LoVo (cell line): ENCODE results near the gene CCN5.
"Not testable (repeated sequence)": the region's sequence is repeated elsewhere in the genome, so short reads cannot be mapped to it uniquely, and the experiment has no call there.

Experiments used
- DNase-seq: peaks from one replicate; pipeline ENCODE4 v3.0.0-alpha.2; 2016; ENCODE audit warnings: low spot score

CCN5 gene

DNA sequence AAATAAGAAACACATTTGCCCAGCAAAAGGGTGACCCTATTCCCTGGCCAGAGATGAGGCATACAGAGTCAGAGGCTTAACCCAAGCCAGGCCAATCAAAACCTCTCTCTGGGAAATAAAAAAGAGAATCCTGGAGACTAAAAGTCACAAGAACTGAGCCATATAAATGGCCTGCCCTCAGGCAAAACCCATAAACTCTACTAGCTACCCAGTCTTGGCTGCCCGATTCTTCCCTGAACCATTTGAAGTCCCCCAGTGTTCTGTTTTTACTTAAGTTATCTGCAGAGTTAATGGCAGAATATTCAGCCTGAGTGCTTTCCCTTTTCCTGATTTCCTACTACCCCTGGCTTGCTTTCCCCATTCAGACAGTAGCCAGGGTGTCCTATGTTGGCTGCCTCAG, 44.4 kb downstream of the CCN5 start:
- no peak for DNase-seq

DNA sequence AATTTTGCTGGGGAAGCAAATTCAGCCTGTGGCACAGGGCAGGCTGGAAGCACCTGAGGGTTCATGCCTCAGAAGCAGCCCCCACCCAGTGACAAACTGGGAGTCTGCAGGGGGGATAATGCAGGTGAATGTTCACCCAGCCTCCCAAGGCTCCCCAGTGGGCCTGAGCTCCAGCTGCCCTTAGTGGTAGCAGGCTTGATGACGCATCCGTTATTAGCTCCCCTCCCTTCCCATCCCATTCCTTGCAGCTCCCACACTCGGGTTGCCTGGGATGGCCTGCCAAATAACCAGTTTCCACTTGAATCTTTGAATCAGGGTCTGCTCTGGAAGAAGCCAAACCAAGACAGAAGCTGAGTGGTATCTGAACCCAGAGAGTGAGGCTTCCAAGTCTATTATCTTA, 46.3 kb downstream of the CCN5 start:
- DNase-seq, result no peak

DNA sequence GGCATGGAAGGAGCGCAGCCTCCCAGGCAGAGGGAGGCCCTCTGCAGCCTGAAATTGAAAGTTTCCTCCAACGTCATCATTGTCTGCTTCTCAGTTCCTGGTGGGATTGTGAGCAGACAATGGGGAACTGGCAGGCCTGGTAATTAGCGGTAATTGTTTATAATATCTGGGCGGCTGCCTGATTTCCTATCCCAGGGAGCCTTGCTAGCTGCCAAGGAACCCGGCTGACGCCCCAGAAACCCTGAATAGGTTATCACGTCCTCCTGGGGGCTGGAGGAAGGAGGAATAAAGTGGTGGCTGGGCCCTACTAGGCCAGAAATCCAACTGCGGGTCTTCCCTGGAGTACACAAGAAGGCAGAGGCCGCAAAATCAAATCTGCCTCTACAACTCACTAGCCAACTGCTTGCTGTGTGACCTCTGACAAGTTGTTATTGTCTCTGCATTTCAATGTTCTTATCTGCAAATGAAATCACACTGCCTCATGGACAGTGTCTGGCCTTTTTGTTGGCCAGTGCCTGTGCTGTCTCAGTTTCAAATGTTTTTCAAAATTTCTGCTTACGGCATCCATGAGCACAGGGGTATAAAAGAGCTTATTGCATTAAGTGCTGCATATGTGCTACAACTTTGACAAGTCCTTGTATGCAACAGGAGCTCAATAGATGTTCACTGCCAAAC, 47.4 kb downstream of the CCN5 start:
- DNase-seq, result no peak

DNA sequence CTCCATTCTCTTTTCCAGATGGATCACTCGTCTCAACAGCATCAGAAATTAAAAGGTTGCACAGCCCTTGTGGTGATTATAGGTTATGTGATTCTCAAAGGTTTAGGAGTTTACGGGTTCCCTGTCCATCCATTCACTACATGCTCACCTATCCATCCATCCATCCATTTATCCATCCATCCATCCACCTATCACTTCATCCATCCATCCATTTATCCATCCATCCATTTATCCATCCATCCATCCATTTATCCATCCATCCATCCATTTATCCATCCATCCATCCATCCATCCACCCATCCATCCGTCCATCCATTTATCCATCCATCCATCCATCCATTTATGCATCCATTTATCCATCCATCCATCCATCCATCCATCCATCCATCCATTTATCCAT, 48.6 kb downstream of the CCN5 start:
- DNase-seq, result not testable (repeated sequence)

DNA sequence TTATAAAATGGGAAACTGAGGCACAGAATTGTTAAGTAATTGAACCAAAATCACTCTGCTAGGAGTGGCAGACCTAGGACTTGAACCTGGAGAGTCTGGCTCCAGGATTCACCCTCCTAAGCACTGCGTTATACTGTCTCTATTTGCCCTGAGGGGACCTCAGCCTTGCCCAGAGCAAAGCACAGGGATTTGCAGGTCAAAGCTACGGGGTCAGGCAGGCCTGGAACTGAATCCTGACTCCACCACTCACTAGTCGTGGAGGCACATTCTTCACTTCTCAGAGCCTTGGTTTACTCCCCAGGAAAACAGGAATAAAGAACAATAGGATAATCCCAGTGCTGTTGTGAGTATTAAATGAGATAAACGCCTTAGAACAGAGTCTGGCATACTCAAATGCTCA, 49.9 kb downstream of the CCN5 start:
- no peak for DNase-seq

DNA sequence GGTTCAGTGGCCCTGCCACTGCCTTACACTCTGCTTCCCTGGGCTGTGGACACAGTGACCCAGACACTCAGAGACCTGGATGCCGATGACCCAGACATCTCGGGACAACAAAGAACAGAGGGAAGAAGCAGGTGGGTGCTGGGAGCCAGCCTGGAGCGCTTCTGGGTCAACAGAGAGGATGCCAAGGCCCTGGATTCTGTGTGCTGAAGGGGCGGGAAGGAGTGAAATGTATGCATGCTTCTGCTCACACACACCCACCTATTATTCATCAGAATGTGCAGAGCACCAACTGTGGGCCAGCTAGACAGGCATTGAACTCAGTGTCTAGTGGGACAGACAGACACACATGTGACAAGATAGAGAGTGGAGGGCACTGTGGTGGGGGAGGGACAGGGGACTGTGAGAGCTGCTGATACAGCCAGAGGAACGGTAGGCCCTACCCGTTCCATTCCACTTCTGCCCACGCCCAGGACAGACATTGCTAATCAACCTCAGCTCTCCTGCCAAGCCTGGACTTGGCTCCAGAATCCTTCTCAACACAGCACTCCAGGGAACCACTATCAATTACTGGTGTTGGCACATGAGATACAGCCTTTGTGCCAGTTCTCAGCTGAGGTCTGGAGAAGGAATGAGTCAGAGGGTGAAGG, 50.7 kb downstream of the CCN5 start:
- DNase-seq, result peak; percentile 24

DNA sequence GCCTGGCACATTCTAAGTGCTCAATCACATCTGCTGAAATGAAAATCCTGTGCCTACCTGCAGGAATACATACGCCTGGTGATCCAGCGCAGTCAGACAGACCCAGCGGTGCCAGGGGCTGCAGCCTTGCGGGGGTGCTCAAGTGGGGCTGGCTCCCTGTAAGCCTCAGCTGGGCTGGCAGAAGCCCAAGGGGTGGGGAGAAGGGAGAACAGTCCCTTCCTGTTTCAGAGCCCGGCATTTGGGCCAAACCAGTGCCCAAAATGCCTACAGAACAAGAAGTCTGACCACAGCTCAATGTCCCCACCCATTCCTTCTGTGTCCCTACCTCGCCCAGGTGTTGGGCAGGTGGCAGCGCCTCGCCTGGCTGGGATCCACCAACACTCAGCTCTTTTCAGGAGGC, 53.1 kb downstream of the CCN5 start:
- DNase-seq, result no peak

DNA sequence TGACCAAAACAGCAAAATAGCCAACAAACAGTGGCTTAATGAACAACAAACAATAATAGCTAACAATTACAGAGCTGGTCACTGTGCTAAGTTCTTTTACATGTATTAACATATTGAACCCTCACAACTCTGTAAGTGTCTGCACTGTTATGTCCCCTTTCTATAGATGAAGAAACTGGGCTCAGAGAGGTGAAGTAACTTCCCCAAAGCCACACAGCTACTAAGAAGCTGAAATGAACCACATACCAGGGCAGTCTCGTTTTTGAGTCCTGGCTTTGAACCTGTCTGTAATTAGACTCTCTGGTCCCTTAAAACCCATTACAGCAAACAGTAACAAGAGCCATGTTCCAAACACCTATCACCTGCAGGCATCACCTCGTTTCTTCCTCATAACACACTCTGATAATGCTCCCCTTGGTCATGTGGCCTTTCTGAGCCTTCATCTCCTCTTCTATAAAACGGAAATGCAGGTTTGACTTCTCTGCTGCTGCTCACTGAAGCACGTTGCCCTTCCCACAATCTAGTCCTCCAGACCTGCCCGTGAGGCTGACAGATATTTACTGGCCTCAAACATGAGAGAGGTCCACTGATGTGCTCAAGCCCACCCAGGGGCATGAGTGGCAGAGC, 53.8 kb downstream of the CCN5 start:
- DNase-seq, result no peak

DNA sequence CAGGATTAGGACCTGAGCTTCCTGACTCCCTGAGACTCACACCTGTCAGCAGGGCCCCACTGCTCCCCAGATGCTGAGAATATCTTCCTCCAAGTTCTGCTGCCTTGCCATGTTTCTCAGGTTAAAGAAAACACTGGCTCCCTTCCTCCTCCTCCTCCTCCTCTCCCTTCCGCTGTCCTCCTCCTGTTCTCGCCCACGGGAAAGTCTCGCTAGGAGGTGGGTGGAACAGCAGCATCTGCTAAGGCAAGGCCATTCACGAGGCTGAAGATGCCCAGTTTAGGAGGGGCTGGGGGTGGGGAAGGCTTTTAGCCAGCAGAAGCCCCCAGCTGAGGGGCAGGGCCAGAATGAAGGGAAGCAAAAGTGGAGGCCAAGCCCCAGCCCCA, 54.3 kb downstream of the CCN5 start:
- DNase-seq, result no peak

DNA sequence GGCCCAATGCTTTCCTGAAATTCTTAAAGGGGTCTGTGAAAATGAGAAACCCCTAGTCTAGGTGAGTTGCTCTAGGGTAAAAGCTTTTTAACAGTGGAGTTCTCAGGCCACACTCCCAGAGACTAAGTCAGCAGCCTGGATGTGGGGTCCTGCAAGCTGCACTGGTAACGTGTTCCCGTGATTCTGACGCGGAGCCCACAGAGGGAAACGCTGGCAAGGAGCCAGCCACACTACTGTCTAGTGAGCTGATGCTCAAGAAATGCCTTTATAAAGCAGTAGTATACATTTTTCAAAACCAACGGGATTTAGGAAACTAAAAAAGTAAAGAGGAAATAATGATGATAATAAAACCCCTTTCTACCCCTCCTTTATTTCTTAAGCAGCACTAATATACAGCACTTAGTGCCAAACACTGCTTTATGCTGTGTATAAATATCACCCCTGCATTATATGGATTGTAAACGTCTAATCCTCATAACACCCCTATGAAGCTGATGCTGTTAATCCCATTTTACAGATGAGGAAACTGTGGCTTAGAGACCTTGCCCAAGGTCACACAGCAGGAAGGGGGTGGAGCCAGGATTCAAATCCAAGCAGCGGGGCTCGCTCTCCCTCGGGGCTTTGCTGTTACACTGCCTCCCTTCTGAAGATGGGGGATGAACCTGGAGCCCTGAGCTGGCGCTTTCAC, 55.5 kb downstream of the CCN5 start:
- DNase-seq, result no peak

DNA sequence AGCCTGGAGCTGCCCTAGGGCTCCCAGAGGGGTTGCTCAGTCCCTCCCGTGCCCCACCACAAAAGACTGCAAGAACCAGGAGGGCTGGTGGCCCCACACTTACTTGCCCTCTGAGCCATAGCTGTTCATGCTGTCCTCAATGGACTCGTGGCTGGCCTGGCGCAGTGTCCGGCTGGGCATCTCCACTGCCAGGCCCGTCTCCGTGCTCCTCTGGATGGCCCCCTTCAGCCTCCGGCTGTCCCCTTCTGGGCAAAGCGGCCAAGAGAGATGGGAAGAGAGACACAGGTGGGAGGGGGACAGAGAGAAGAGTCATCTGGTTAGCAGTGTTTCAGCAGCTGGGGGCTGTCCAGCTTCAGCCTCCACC, 56.0 kb downstream of the CCN5 start:
- no peak for DNase-seq

DNA sequence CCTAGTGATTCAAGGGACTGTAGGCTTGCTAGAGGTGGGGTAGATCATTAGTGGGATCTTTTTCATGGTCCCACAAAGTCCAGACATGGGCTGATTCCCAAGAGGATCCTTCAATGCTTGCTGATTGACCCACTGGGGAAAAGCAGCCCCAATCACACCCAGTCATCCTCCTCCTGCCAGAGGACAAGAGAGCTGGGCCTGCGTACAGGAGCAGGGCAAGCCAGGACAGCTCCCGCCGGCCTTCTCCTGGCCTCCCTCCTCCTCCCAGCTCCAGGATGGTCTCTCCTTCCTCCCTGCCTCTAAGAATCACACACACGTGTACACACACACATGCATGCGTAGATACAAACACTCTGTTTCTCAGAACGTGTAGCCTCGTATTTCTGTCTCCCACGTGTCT, 57.5 kb downstream of the CCN5 start:
- no peak for DNase-seq

DNA sequence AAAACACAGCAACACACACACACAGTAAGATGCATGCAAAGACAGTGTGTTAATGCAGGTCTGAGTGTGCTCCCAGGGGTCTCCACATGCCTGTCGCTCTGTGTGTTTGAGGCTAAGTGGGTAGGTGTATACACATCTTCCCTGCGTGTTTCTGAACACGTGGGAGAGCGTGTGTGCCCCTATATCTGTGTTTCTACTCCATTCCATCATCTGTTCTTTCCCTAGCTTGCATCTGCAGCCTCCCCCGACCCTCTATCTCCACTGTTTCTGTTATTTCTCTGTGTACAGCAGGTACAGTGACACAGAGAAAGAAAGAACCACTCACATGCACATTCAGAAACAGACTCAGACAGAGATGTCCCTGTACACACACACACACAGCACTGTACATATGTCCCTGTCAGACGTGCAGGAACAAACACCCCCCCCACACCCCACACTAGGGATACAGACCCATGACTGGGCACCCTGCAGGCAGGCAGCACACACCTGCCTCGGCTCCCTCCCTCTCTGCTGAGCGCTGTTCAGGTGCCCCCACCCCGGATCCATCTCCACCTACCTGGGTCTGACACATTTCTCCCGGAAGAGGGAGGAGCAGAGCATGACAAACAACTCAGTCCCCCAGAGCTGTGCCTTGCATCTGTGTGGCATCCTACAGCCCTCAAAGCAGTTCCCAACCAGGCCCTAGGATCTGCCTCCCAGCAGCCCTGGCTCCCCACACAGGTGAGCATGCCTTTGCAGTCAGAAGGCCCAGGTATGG, 58.1 kb downstream of the CCN5 start:
- DNase-seq, result no peak

DNA sequence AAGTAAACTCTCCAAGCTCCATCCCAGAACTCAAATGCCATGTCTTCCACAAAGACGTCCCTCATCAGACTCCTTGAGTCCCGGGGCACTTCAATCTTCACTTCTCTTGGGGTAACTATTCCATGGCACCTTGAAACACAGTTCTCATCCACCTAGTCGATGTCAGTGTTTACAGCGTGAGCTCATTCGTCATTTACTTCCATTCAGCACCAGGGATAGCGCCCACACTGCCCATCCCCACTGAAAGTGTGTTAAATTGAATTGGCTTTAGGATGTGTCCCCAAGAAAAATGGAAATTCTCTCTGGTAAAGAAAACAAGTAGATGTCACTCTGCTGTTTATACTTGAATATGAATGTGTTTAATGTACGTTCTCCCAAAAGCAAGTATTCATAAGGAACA, 61.8 kb downstream of the CCN5 start:
- DNase-seq, result peak; percentile 28
